ENCODE measurements around the gene MMP3. TPM values are rescaled to one million over a fixed set of nuclear protein-coding genes. Genes with fewer than 3 reads are reported as not detected.

The MMP3 gene
- total and polyA plus RNA-seq, 4 donors: not detected

DNA sequence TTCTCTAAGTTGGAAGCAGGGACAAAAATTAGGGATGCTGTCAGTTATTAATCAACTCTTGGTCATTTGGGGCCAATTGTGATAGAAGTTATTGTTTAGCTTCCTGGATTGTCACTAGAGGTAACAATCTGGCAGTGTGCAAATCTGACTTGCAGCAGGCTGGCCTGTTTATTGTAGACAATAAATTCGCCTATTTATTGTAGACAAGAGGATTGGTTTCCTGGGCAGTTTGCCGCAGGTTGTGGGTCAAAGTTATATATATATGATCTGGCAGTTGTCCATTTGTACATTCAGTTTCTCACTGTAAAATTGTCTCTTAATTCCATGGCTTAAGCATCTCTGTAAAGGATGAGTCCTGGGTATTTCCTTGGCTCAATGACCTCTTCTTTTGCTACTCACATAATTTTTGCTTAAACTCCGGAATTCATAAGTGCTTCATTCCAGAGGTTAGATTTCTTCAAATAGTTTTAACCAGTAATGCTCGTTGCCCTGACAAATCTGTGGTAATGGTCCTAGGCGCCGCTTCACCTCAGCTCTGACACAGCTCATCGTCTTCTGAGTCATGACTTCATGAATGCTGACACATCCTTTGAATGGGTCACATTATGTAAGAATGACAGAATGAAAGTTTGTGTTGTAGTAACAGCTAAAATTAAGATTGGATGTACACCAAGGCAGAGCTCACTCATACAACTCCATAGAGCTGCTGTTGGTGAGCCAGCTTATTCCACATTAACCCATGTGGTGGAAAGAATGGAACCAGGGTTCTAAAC lies 7.8 kb upstream of the MMP3 start:
- Histone ChIP-seq H3K4me1 (ENCODE audit: control insufficient read depth in 4 of 4, insufficient read depth in 4 of 4, low read length in 3 of 4) (no peaks in the 10 kb centered on the region), H3K36me3 (ENCODE audit: control insufficient read depth in 4 of 4, insufficient read depth in 3 of 4, low read depth in 1 of 4, low read length in 3 of 4) (no peaks in the 10 kb centered on the region), H3K27ac (ENCODE audit: low read depth in 1 of 2, low read length in 2 of 2) (no peak overlapping the region), H3K9me3 (ENCODE audit: control insufficient read depth in 4 of 4, low read length in 3 of 4) (no peaks in the 10 kb centered on the region), H3K4me3 (ENCODE audit: low read depth in 1 of 3, low read length in 3 of 3) (no peak overlapping the region), H3K27me3 (ENCODE audit: control insufficient read depth in 4 of 4, insufficient read depth in 4 of 4, low read length in 3 of 4) (no peaks in the 10 kb centered on the region), H3K9ac (ENCODE audit: low read depth in 1 of 2, low read length in 2 of 2) (no peak overlapping the region)
- TF ChIP-seq EGR1 (IDR thresholded peaks at IDR 0.05; ENCODE audit: low read depth in 2 of 2): no peak
- TF ChIP-seq, protein P1, sequence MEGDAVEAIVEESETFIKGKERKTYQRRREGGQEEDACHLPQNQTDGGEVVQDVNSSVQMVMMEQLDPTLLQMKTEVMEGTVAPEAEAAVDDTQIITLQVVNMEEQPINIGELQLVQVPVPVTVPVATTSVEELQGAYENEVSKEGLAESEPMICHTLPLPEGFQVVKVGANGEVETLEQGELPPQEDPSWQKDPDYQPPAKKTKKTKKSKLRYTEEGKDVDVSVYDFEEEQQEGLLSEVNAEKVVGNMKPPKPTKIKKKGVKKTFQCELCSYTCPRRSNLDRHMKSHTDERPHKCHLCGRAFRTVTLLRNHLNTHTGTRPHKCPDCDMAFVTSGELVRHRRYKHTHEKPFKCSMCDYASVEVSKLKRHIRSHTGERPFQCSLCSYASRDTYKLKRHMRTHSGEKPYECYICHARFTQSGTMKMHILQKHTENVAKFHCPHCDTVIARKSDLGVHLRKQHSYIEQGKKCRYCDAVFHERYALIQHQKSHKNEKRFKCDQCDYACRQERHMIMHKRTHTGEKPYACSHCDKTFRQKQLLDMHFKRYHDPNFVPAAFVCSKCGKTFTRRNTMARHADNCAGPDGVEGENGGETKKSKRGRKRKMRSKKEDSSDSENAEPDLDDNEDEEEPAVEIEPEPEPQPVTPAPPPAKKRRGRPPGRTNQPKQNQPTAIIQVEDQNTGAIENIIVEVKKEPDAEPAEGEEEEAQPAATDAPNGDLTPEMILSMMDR (IDR thresholded peaks at IDR 0.05; ENCODE audit: low read depth, low read length, missing input control): no peak
- TF ChIP-seq TAF1 (conservative IDR thresholded peaks at IDR 0.05): no peak
- TF ChIP-seq, protein P2, sequence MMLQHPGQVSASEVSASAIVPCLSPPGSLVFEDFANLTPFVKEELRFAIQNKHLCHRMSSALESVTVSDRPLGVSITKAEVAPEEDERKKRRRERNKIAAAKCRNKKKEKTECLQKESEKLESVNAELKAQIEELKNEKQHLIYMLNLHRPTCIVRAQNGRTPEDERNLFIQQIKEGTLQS (IDR thresholded peaks at IDR 0.05): no peak
- 77% methylated on average over 7 of the region's 7 CpGs for WGBS
- DNase-seq (ENCODE audit: low spot score): no peak

DNA sequence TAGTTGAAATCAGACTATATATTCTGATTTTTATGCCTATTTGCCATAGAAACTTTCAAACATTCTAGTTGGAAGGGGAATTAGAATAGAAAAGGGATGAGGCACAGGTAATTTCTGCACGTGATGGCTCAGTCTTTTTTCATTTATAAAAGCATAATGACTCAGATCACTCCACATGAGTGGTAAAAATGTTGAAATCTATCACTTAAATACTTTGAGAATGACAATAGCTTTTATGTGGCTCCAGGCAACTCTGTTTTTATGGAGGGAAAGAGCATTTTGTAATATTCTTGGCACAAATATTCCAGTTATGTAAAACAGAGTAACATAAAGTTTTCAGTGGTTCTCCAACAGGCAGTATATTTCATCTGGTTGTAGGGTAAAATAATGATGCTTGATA lies 5.9 kb upstream of the MMP3 start:
- Histone ChIP-seq H3K36me3 (ENCODE audit: control insufficient read depth in 4 of 4, insufficient read depth in 3 of 4, low read depth in 1 of 4, low read length in 3 of 4) (no peaks in the 10 kb centered on the region), H3K9me3 (ENCODE audit: control insufficient read depth in 4 of 4, low read length in 3 of 4) (no peaks in the 10 kb centered on the region), H3K27ac (ENCODE audit: low read depth in 1 of 2, low read length in 2 of 2) (no peak overlapping the region), H3K4me1 (ENCODE audit: control insufficient read depth in 4 of 4, insufficient read depth in 4 of 4, low read length in 3 of 4) (no peaks in the 10 kb centered on the region), H3K9ac (ENCODE audit: low read depth in 1 of 2, low read length in 2 of 2) (no peak overlapping the region), H3K4me3 (ENCODE audit: low read depth in 1 of 3, low read length in 3 of 3) (no peak overlapping the region), H3K27me3 (ENCODE audit: control insufficient read depth in 4 of 4, insufficient read depth in 4 of 4, low read length in 3 of 4) (peaks cover 0 to 2% (median 0%) of the 10 kb centered on the region in 4 donors)
- DNase-seq (ENCODE audit: low spot score): no peak
- WGBS: 69% methylated on average over 1 of the region's 1 CpG
- TF ChIP-seq FOXA1 (IDR thresholded peaks at IDR 0.05) (no peak), NR2F2 (IDR thresholded peaks at IDR 0.05) (no peak), SP1 (IDR thresholded peaks at IDR 0.05) (no peak), GABPA (IDR thresholded peaks at IDR 0.05 in 1 of 2, conservative IDR thresholded peaks at IDR 0.05 in 1 of 2) (no peak), HNF4G (IDR thresholded peaks at IDR 0.05) (no peak), HNF4A (conservative IDR thresholded peaks at IDR 0.05) (no peak)
- TF ChIP-seq, protein P2 (IDR thresholded peaks at IDR 0.05): no peak

DNA sequence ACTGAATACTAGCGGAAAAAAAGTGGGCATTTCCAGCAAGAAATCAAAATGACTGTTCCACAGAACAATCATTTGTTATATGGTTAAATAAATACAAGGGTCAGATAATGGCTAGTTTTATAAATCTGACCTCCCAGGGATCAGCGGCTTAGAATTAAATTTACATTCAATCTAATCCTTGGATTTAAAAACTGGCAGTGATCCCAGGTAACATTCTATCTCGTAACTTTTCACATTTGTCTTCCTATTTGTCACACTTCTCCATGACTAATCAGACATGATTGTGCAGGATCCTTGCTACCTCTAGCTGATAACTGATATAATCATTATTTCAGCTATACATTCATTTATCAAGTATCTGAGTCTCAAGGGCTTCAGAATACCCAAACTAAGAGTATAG lies 2.9 kb upstream of the MMP3 start:
- no peaks in the 10 kb centered on the region for H3K36me3 ChIP-seq (ENCODE audit: control insufficient read depth in 4 of 4, insufficient read depth in 3 of 4, low read depth in 1 of 4, low read length in 3 of 4)
- no peaks in the 10 kb centered on the region for H3K4me1 ChIP-seq (ENCODE audit: control insufficient read depth in 4 of 4, insufficient read depth in 4 of 4, low read length in 3 of 4)
- no peak for DNase-seq (ENCODE audit: low spot score)
- H3K27ac ChIP-seq (ENCODE audit: low read depth in 1 of 2, low read length in 2 of 2): no peak overlapping the region
- 75% methylated on average over 3 of the region's 3 CpGs for WGBS
- H3K9me3 ChIP-seq (ENCODE audit: control insufficient read depth in 4 of 4, low read length in 3 of 4): no peaks in the 10 kb centered on the region
- TF ChIP-seq, protein P3, sequence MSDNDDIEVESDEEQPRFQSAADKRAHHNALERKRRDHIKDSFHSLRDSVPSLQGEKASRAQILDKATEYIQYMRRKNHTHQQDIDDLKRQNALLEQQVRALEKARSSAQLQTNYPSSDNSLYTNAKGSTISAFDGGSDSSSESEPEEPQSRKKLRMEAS (IDR thresholded peaks at IDR 0.05): no peak
- TF ChIP-seq JUND (IDR thresholded peaks at IDR 0.05): no peak
- TF ChIP-seq, protein P4, sequence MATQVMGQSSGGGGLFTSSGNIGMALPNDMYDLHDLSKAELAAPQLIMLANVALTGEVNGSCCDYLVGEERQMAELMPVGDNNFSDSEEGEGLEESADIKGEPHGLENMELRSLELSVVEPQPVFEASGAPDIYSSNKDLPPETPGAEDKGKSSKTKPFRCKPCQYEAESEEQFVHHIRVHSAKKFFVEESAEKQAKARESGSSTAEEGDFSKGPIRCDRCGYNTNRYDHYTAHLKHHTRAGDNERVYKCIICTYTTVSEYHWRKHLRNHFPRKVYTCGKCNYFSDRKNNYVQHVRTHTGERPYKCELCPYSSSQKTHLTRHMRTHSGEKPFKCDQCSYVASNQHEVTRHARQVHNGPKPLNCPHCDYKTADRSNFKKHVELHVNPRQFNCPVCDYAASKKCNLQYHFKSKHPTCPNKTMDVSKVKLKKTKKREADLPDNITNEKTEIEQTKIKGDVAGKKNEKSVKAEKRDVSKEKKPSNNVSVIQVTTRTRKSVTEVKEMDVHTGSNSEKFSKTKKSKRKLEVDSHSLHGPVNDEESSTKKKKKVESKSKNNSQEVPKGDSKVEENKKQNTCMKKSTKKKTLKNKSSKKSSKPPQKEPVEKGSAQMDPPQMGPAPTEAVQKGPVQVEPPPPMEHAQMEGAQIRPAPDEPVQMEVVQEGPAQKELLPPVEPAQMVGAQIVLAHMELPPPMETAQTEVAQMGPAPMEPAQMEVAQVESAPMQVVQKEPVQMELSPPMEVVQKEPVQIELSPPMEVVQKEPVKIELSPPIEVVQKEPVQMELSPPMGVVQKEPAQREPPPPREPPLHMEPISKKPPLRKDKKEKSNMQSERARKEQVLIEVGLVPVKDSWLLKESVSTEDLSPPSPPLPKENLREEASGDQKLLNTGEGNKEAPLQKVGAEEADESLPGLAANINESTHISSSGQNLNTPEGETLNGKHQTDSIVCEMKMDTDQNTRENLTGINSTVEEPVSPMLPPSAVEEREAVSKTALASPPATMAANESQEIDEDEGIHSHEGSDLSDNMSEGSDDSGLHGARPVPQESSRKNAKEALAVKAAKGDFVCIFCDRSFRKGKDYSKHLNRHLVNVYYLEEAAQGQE (IDR thresholded peaks at IDR 0.05): no peak
- no peak for TF ChIP-seq GABPA (IDR thresholded peaks at IDR 0.05 in 1 of 2, conservative IDR thresholded peaks at IDR 0.05 in 1 of 2)
- TF ChIP-seq NR2F2 (IDR thresholded peaks at IDR 0.05): no peak
- TF ChIP-seq, protein P2 (IDR thresholded peaks at IDR 0.05): no peak
- TF ChIP-seq, protein P1 (IDR thresholded peaks at IDR 0.05; ENCODE audit: low read depth, low read length, missing input control): no peak
- no peak for TF ChIP-seq HNF4A (conservative IDR thresholded peaks at IDR 0.05)
- no peak for TF ChIP-seq TAF1 (conservative IDR thresholded peaks at IDR 0.05)
- H3K4me3 ChIP-seq (ENCODE audit: low read depth in 1 of 3, low read length in 3 of 3): no peak overlapping the region
- peaks cover 0 to 2% (median 0%) of the 10 kb centered on the region in 4 donors for H3K27me3 ChIP-seq (ENCODE audit: control insufficient read depth in 4 of 4, insufficient read depth in 4 of 4, low read length in 3 of 4)
- H3K9ac ChIP-seq (ENCODE audit: low read depth in 1 of 2, low read length in 2 of 2): no peak overlapping the region

All from liver (tissue), 9 donors.